UCSD-AML1 (cell line): ENCODE results near the gene CTXN1.
A peak's percentile ranks its signal among the peaks of the same experiment; 100 is the strongest.

Source experiments
- DNase-seq: peaks from one replicate; lab custom pipeline; 2025; ENCODE audit not compliant: unreplicated experiment; lab: John Stamatoyannopoulos, UW

The CTXN1 gene

DNA sequence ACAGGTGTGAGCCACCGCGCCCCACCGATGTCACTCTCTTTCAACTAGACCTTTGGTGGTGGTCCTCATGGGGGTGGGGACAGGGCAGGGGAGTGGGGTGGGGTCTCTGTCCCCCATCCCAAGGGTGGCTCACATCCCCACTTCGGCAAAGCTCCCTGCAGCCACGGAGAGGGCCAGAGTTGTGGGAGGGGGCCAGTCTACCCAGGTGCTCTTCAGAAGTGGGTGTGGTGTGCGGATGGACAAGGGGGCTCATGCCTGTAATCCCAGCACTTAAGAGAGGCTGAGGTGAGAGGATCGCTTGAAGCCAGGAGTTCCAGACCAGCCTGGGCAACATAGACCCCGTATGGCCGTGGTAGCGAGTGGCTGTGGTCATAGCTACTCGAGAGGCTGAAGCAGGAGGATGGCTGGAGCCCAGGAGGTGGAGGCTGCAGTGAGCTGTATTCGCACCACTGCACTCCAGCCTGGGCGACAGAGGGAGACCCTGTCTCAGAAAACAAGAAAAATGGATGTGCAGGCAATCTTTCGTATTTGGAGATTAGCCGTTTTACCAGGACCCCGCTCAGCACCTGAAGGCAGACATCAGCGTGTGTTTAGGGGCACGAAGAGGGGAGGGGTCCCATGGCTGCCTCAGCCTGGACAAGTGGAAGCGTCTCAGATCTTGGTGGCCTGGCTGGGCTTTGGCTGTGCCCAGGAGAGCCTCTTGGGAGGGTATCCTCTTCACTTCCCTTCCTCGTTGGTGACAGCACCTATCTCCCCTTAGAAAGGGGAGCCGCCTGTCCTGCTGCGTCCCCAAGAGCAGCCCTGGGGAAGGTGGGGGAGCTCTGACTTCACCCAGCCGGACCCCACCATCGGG lies 10.5 kb downstream of the CTXN1 start:
- DNase-seq, result no peak

DNA sequence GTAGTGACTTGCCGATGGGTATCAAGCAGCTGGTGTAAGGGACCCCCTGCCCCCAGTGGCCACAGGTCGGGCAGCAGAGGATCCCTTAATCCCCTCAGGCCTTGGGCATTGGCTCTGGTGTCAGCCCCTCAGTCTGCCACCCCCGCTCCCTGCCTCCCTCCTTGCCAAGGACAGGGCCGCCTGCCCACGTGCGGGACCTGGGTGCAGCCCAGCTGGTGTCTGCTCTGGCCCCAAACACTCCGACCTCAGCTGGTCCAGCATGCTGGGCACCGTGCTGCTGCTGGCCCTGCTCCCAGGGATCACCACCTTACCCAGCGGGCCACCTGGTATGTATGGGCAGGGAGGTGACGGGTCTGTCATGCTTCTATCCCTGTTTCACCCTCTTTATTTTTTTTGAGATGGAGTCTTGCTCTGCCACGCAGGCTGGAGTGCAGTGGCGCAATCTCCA lies 11.3 kb downstream of the CTXN1 start, which contains the start of gene TGFBR3L:
Gene TGFBR3L, plus strand, starts transcription at position 233 of the 448 bp plus-strand sequence.
- no peak for DNase-seq

DNA sequence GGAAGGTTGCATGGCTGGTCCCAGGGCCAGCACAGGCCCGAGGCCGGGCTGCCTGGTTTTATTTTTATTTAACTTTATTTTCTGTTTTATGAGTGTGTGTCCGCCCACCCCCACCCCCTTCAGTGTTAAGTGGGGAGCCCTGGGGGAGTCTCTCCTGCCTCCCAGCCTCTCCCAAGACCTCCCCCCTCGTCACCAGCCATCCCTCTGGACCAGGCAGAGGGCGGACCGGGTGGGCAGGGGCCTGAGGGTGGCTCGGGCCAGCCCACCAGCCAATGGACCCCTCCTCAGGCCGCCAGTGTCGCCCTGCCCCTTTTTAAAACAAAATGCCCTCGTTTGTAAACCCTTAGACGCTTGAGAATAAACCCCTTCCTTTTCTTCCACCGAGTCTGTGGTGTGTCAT lies 11.8 kb downstream of the CTXN1 start:
- DNase-seq, result no peak

- DNase-seq, result no peak
Measured at GRCh38 chr19:7913652-7914051, 12.3 kb downstream of the CTXN1 start.

DNA sequence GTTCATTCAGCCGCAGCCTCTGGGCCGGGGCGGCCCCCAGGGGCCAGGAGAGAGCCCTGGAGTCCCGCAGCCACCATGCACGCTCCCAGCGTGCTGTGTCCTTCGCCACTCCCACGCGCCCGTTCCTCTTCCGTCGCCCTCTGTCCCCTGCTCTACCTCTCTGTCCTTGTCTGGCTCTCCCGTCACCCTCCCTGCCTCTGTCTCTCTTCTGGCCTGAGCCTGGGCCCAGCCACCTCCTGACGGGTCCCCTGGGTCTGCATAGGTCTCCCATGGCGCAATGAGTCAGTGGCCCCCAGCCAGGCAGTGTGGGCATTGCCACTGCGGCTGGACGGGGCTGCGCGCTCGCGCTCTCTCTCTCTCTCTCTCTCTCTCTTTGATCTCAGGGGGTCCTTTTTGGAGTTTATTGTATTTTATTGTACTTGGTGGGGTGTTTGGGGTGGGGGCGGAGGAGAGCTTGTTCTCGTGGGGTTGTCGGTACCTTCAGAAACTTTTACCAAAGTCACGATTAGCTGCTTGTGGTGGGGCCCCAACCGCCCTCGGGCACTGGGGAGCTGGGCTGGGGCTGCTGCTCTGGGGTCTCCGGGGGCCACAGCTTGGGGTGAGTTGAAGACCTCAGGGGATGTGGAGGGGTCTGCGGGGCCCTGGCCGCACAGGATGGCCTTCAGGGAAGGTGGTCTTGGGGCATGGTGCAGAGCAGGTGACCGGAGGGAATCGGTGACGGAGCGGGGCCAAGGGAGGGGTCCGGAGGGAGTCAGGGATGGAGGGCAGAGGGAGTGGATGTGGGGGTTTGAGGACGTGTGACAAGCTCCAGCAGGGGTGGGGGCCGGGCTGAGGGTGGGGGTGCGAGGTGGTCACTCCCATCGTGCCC lies 13.0 kb downstream of the CTXN1 start:
- no peak for DNase-seq

- no peak for DNase-seq
Measured at GRCh38 chr19:7912144-7912696, 13.7 kb downstream of the CTXN1 start.

DNA sequence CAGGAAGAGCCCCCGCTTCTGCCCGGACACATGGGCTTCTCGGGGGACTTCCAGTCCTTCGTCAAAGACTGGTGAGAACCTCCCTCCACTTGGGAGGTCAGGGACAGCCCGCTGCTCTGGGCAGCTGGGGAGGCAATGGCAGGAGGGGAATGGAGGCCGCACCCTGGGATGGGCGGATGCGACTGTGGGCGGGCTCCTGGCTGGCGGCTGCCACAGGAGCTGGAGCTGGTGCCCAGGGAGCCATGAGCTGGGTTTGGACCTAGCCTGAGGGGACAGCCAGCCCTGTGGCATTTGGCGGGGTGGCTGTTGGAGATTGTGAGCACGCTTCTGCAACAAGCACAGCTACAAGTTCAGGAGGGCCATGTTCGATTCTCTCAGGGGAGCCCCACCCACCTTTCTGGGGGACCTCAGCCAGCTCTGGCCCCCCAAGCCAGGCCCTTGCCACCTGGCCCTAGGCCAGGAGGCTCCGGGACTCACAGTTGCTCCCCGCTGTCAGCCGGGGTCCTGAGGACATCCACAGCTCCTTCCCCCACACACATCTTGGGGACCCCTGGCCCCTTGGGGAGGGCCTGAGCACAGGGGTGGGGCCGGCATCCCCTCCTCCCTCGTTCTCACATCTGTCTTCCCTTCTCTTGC lies 14.3 kb downstream of the CTXN1 start:
- no peak for DNase-seq

- DNase-seq, result no peak
Measured at GRCh38 chr19:7910321-7911161, 15.4 kb downstream of the CTXN1 start.

GRCh38 chr19:7909471-7910067 lies 16.4 kb downstream of the CTXN1 start:
- no peak for DNase-seq

DNA sequence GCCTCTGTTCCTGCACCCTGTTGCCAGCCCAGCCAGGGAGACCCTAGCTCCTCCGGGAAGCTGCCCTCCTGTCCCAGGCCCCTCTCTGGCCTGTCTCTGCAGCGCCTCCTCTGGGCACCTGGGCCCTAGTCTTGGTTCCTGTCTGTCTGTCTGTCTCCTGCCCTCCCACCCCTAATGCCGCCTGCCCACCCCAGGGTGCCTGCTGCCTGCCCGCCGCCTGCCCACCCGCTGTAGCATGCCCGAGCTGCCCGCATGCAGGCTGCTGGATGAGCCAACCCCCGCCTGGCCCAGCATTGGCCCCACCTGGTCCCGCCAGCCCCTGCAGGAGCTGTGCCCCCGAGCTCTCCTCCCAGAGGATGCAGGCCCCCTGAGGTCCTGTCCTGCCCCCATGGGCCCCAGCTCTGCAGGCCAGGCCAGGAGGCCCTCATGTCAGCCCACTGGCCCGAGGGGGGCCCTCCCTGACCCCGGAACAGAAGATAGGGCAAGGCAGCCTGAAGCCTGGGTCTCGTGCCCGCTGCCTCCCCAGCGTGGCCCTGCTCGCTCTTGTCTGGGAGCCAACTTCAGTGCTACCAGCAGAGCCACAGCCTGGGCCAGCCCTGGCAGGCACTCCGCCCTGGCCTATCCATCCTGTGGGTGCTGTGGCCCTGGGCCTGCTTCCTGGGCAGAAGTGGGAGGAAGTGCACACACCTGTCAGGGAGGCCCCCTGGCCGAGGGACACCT lies 17.0 kb downstream of the CTXN1 start:
- no peak for DNase-seq

DNA sequence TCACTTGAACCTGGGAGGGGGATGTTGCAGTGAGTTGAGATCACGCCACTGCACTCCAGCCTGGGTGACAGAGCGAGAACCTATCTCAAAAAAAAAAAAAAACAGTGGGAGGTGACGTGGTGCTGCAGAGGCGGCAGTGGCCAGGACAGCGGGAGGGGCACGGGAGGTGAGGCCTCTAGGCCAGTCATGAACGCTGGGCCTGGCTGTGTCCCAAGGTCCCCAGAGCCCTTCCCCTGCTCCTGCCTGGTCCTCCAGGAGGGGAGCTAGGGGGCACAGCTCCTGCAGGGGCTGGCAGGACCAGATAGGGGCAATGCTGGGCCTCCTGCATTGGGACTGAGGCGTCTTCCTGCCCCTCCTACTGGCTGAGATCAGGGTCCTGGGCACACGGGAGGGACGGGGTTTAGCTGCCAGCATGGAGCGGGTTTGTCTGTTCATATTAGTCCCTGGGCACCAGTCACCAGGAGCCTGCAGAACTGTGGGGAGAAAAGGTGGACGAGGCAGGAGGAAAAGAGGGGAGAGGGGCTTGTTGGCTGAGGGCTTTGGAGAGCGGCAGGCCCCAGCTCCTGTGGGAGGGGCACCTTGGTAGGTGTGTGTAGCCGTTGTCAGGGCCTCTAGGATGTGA lies 17.7 kb downstream of the CTXN1 start:
- no peak for DNase-seq

- DNase-seq, result no peak
Measured at GRCh38 chr19:7907544-7907943, 18.4 kb downstream of the CTXN1 start.

DNA sequence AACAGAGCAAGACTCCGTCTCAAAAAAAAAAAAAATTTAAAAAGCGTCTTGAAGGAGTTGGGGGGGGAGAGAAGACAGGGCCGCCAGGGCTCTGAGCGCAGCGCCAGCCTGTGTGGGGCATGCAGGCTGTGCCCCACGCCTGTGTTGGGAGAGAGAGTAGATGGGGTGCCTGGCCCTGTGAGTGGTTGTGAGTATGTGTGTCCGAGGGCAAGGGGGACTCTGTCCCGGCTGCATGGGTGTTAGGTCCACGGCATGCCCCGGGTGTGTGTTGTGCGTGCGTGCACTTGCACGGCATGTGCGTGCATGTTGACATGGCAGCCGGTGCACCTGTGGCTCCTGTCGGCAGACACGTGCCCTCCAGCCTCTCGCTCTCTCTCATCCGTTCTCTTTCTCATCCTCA lies 18.8 kb downstream of the CTXN1 start:
- no peak for DNase-seq

DNA sequence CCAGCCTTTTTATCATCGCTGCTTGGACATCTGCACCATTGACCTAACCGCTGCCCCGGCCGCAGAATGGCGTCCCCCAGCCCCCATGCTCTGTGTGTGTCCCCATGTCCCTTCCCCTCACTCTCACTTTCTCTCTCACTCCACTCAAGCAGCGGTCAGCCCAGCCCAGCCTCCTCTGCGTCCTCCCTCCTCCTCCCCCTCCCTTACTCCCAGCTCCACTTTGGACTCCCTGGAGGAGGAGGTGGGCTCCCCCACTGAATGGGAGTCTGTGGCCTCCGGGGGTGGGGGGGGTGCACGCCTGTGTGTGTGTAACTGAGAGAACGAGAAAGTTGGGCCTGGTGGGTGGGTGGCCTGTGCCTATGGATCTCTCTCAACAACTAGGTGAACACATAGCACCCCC lies 20.1 kb downstream of the CTXN1 start:
- DNase-seq, result no peak

DNA sequence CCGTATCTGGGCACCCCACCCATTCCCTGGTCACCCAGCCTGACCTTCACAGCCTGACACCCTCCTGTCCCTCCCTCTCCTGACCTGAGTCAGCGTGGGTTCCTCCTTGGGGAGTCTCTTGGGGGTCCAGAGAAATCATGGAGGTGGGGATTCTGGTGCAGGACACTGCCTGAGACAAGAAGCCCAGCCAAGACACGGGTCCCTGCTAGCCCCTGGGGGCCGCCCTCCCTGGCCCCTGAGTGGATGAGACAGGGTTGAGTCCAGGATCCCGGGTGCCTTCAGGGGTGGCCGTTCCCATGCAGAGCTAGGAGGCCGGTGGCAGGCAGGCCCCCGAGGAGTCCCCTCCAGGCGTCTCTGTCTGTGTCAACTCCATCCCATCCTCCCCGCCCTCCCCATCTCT lies 20.7 kb downstream of the CTXN1 start:
- no peak for DNase-seq

- DNase-seq, result no peak
Measured at GRCh38 chr19:7904074-7905020, 21.6 kb downstream of the CTXN1 start.

- DNase-seq, result peak; percentile 100
Measured at GRCh38 chr19:7903244-7904073, 22.5 kb downstream of the CTXN1 start, which contains the start of gene MAP2K7. TSS of gene MAP2K7 (plus strand) at chr19:7903877. CDS start at chr19:7903945, 68 bp downstream.
